Stimulated activated CD4-positive, alpha-beta T cell treated with anti-CD3 and anti-CD28 coated beads, Interleukin-1b, Interleukin-23, amount 100 ng/mL, for 1 hour (primary cell): ENCODE data around the gene PARP9.
"Not testable (repeated sequence)": the region's sequence is repeated elsewhere in the genome, so short reads cannot be mapped to it uniquely, and the experiment has no call there.

ENCODE experiments used
- DNase-seq, 2 donors: peaks; one replicate each; pipeline ENCODE4 v3.0.0-alpha.2; 2020; ENCODE audit warnings: low read depth in 2 of 2

The PARP9 gene

GRCh38 chr3:122576174-122576940 is 12.3 kb upstream of the PARP9 start:
- DNase-seq: no peak

GRCh38 chr3:122572940-122573412 is 8.9 kb upstream of the PARP9 start:
- no peak for DNase-seq

- DNase-seq: no peak
Measured at GRCh38 chr3:122568755-122569154, 4.7 kb upstream of the PARP9 start.

- not testable (repeated sequence) for DNase-seq
Measured at GRCh38 chr3:122568131-122568530, 4.0 kb upstream of the PARP9 start.

- no peak for DNase-seq
Measured at GRCh38 chr3:122563717-122564025, 429 bp downstream of the PARP9 start.

- DNase-seq: no peak
Measured at GRCh38 chr3:122562923-122563716, 980 bp downstream of the PARP9 start.

- peak in 1 of 2 donors; percentile 30 for DNase-seq
Measured at GRCh38 chr3:122560680-122561079, 3.4 kb downstream of the PARP9 start.

GRCh38 chr3:122559906-122560305 is 4.2 kb downstream of the PARP9 start:
- no peak for DNase-seq

- DNase-seq: no peak
Measured at GRCh38 chr3:122558605-122559004, 5.5 kb downstream of the PARP9 start.

- no peak for DNase-seq
Measured at GRCh38 chr3:122557356-122557755, 6.7 kb downstream of the PARP9 start.

GRCh38 chr3:122555275-122556071 is 8.6 kb downstream of the PARP9 start:
- DNase-seq: no peak

GRCh38 chr3:122553171-122553570 is 10.9 kb downstream of the PARP9 start:
- DNase-seq: no peak

- no peak for DNase-seq
Measured at GRCh38 chr3:122548619-122549018, 15.5 kb downstream of the PARP9 start.

GRCh38 chr3:122548076-122548475 is 16.0 kb downstream of the PARP9 start:
- DNase-seq: no peak

GRCh38 chr3:122546151-122546550 is 17.9 kb downstream of the PARP9 start:
- no peak for DNase-seq

- DNase-seq: no peak
Measured at GRCh38 chr3:122538956-122539490, 25.1 kb downstream of the PARP9 start.

GRCh38 chr3:122536632-122537001 is 27.5 kb downstream of the PARP9 start:
- no peak for DNase-seq

GRCh38 chr3:122535964-122536631 is 28.0 kb downstream of the PARP9 start:
- DNase-seq: no peak

GRCh38 chr3:122533931-122534334 is 30.2 kb downstream of the PARP9 start:
- no peak for DNase-seq

- DNase-seq: no peak
Measured at GRCh38 chr3:122533480-122533879, 30.6 kb downstream of the PARP9 start.

- no peak for DNase-seq
Measured at GRCh38 chr3:122530164-122530563, 33.9 kb downstream of the PARP9 start.

- DNase-seq: no peak
Measured at GRCh38 chr3:122523317-122523716, 40.8 kb downstream of the PARP9 start.
